ENCODE data around the gene TMEM183A.

Gene TMEM183A

GRCh38 chr1:203065191-203065590 lies 58.0 kb downstream of the TMEM183A start:
- Histone ChIP-seq H3K36me3 (ENCODE audit: control insufficient read depth in 1 of 2, insufficient read depth in 2 of 2, low read length in 2 of 2) (no peaks in the 10 kb centered on the region), H3K9ac (ENCODE audit: low read depth in 1 of 2, low read length in 2 of 2) (no peak overlapping the region), H3K4me3 (ENCODE audit: low read depth in 1 of 2, low read length in 2 of 2) (no peak overlapping the region), H3K9me3 (ENCODE audit: control insufficient read depth in 1 of 2, low read length in 2 of 2) (no peaks in the 10 kb centered on the region), H3K27me3 (ENCODE audit: control insufficient read depth in 1 of 2, insufficient read depth in 2 of 2, low read length in 2 of 2) (no peaks in the 10 kb centered on the region), H3K4me1 (ENCODE audit: control insufficient read depth in 1 of 2, insufficient read depth in 2 of 2, low read length in 2 of 2) (peaks cover 0 to 6% of the 10 kb centered on the region in 2 donors), H3K27ac (ENCODE audit: low read depth, low read length) (no peak overlapping the region)

GRCh38 chr1:203065986-203066385 lies 58.8 kb downstream of the TMEM183A start:
- H3K27me3 ChIP-seq (ENCODE audit: control insufficient read depth in 1 of 2, insufficient read depth in 2 of 2, low read length in 2 of 2): no peaks in the 10 kb centered on the region
- H3K36me3 ChIP-seq (ENCODE audit: control insufficient read depth in 1 of 2, insufficient read depth in 2 of 2, low read length in 2 of 2): no peaks in the 10 kb centered on the region
- H3K9me3 ChIP-seq (ENCODE audit: control insufficient read depth in 1 of 2, low read length in 2 of 2): no peaks in the 10 kb centered on the region
- H3K4me1 ChIP-seq (ENCODE audit: control insufficient read depth in 1 of 2, insufficient read depth in 2 of 2, low read length in 2 of 2): peaks cover 0 to 6% of the 10 kb centered on the region in 2 donors
- no peak overlapping the region for H3K4me3 ChIP-seq (ENCODE audit: low read depth in 1 of 2, low read length in 2 of 2)
- no peak overlapping the region for H3K27ac ChIP-seq (ENCODE audit: low read depth, low read length)
- no peak overlapping the region for H3K9ac ChIP-seq (ENCODE audit: low read depth in 1 of 2, low read length in 2 of 2)

GRCh38 chr1:203066965-203067364 lies 59.8 kb downstream of the TMEM183A start:
- Histone ChIP-seq H3K9ac (ENCODE audit: low read depth in 1 of 2, low read length in 2 of 2) (no peak overlapping the region), H3K36me3 (ENCODE audit: control insufficient read depth in 1 of 2, insufficient read depth in 2 of 2, low read length in 2 of 2) (no peaks in the 10 kb centered on the region), H3K27ac (ENCODE audit: low read depth, low read length) (no peak overlapping the region), H3K9me3 (ENCODE audit: control insufficient read depth in 1 of 2, low read length in 2 of 2) (no peaks in the 10 kb centered on the region), H3K4me3 (ENCODE audit: low read depth in 1 of 2, low read length in 2 of 2) (no peak overlapping the region), H3K27me3 (ENCODE audit: control insufficient read depth in 1 of 2, insufficient read depth in 2 of 2, low read length in 2 of 2) (no peaks in the 10 kb centered on the region), H3K4me1 (ENCODE audit: control insufficient read depth in 1 of 2, insufficient read depth in 2 of 2, low read length in 2 of 2) (peaks cover 0 to 6% of the 10 kb centered on the region in 2 donors)

- H3K36me3 ChIP-seq (ENCODE audit: control insufficient read depth in 1 of 2, insufficient read depth in 2 of 2, low read length in 2 of 2): no peaks in the 10 kb centered on the region
- no peak overlapping the region for H3K9ac ChIP-seq (ENCODE audit: low read depth in 1 of 2, low read length in 2 of 2)
- no peak overlapping the region for H3K27ac ChIP-seq (ENCODE audit: low read depth, low read length)
- H3K4me3 ChIP-seq (ENCODE audit: low read depth in 1 of 2, low read length in 2 of 2): no peak overlapping the region
- peaks cover 9 to 11% of the 10 kb centered on the region in 2 donors for H3K27me3 ChIP-seq (ENCODE audit: control insufficient read depth in 1 of 2, insufficient read depth in 2 of 2, low read length in 2 of 2)
- peaks cover 0 to 6% of the 10 kb centered on the region in 2 donors for H3K4me1 ChIP-seq (ENCODE audit: control insufficient read depth in 1 of 2, insufficient read depth in 2 of 2, low read length in 2 of 2)
- H3K9me3 ChIP-seq (ENCODE audit: control insufficient read depth in 1 of 2, low read length in 2 of 2): no peaks in the 10 kb centered on the region
Measured at GRCh38 chr1:203069030-203069747, 62.0 kb downstream of the TMEM183A start.

- Histone ChIP-seq H3K27ac (ENCODE audit: low read depth, low read length) (no peak overlapping the region), H3K4me1 (ENCODE audit: control insufficient read depth in 1 of 2, insufficient read depth in 2 of 2, low read length in 2 of 2) (peaks cover 0 to 6% of the 10 kb centered on the region in 2 donors), H3K4me3 (ENCODE audit: low read depth in 1 of 2, low read length in 2 of 2) (no peak overlapping the region), H3K36me3 (ENCODE audit: control insufficient read depth in 1 of 2, insufficient read depth in 2 of 2, low read length in 2 of 2) (no peaks in the 10 kb centered on the region), H3K9me3 (ENCODE audit: control insufficient read depth in 1 of 2, low read length in 2 of 2) (no peaks in the 10 kb centered on the region), H3K27me3 (ENCODE audit: control insufficient read depth in 1 of 2, insufficient read depth in 2 of 2, low read length in 2 of 2) (peaks cover 24 to 27% of the 10 kb centered on the region in 2 donors), H3K9ac (ENCODE audit: low read depth in 1 of 2, low read length in 2 of 2) (no peak overlapping the region)
Measured at GRCh38 chr1:203072002-203072602, 64.9 kb downstream of the TMEM183A start.

GRCh38 chr1:203072911-203073310 lies 65.7 kb downstream of the TMEM183A start:
- Histone ChIP-seq H3K4me1 (ENCODE audit: control insufficient read depth in 1 of 2, insufficient read depth in 2 of 2, low read length in 2 of 2) (peaks cover 0 to 6% of the 10 kb centered on the region in 2 donors), H3K27ac (ENCODE audit: low read depth, low read length) (no peak overlapping the region), H3K36me3 (ENCODE audit: control insufficient read depth in 1 of 2, insufficient read depth in 2 of 2, low read length in 2 of 2) (no peaks in the 10 kb centered on the region), H3K9me3 (ENCODE audit: control insufficient read depth in 1 of 2, low read length in 2 of 2) (no peaks in the 10 kb centered on the region), H3K9ac (ENCODE audit: low read depth in 1 of 2, low read length in 2 of 2) (no peak overlapping the region), H3K4me3 (ENCODE audit: low read depth in 1 of 2, low read length in 2 of 2) (no peak overlapping the region), H3K27me3 (ENCODE audit: control insufficient read depth in 1 of 2, insufficient read depth in 2 of 2, low read length in 2 of 2) (peaks cover 25 to 31% of the 10 kb centered on the region in 2 donors)

- Histone ChIP-seq H3K9me3 (ENCODE audit: control insufficient read depth in 1 of 2, low read length in 2 of 2) (no peaks in the 10 kb centered on the region), H3K36me3 (ENCODE audit: control insufficient read depth in 1 of 2, insufficient read depth in 2 of 2, low read length in 2 of 2) (no peaks in the 10 kb centered on the region), H3K4me1 (ENCODE audit: control insufficient read depth in 1 of 2, insufficient read depth in 2 of 2, low read length in 2 of 2) (peaks cover 0 to 4% of the 10 kb centered on the region in 2 donors), H3K4me3 (ENCODE audit: low read depth in 1 of 2, low read length in 2 of 2) (no peak overlapping the region), H3K27me3 (ENCODE audit: control insufficient read depth in 1 of 2, insufficient read depth in 2 of 2, low read length in 2 of 2) (peaks cover 25 to 31% of the 10 kb centered on the region in 2 donors), H3K27ac (ENCODE audit: low read depth, low read length) (no peak overlapping the region), H3K9ac (ENCODE audit: low read depth in 1 of 2, low read length in 2 of 2) (no peak overlapping the region)
Measured at GRCh38 chr1:203073469-203073868, 66.3 kb downstream of the TMEM183A start.
